ENCODE measurements around the gene TP53TG5.

- TF ChIP-seq CTCF (IDR thresholded peaks at IDR 0.05; ENCODE audit: low read depth, low read length, poor library complexity, severe bottlenecking), result no peak
- TF ChIP-seq EZH2phosphoT487 (IDR thresholded peaks at IDR 0.05; ENCODE audit: borderline replicate concordance, low read length), result no peak
These were observed 37.9 kb upstream of the TP53TG5 start, which contains the start of gene PIGT for GRCh38 chr20:45415822-45416637.

All from DOHH2 (cell line).